CD14-positive monocyte (primary cell): ENCODE measurements around the gene XYLB. TPM values are rescaled to one million over a fixed set of nuclear protein-coding genes. Genes with fewer than 3 reads are reported as not detected.

Experiments used
- DNase-seq, 3 donors: peaks; one replicate each; pipeline ENCODE4 v3.0.0-alpha.2; 2011 to 2022
- H2AFZ ChIP-seq: 2 replicates; pipeline ENCODE4 v1.6.0; 2012; ENCODE audit warnings: mild to moderate bottlenecking, low read depth, low read length, inconsistent platforms; ENCODE audit not compliant: insufficient read depth, poor library complexity, severe bottlenecking
- H3K27ac ChIP-seq, 2 donors: 1 replicate in 1 of 2; 2 replicates in 1 of 2; pipeline ENCODE4 v1.5.1; 2012 to 2013; ENCODE audit warnings: low read length in 2 of 2, control low read depth in 1 of 2, inconsistent platforms in 1 of 2, low read depth in 1 of 2, mild to moderate bottlenecking in 1 of 2
- H3K27me3 ChIP-seq, 2 donors: one replicate each; pipeline versions ENCODE4 v1.6.0 to v1.6.1; 2011 to 2013; ENCODE audit warnings: low read length in 2 of 2; ENCODE audit not compliant: control insufficient read depth in 2 of 2, insufficient read depth in 2 of 2
- H3K36me3 ChIP-seq, 2 donors: replicated peaks in 1 of 2; 1 replicate in 1 of 2; 2 replicates in 1 of 2; pipeline versions ENCODE4 v1.5.1 to v1.6.1; 2012 to 2013; ENCODE audit warnings: low read length in 2 of 2, control low read depth in 1 of 2, inconsistent platforms in 1 of 2, mild to moderate bottlenecking in 1 of 2; ENCODE audit not compliant: insufficient read depth in 2 of 2, control insufficient read depth in 1 of 2
- H3K4me1 ChIP-seq, 2 donors: 1 replicate in 1 of 2; 2 replicates in 1 of 2; pipeline versions ENCODE4 v1.5.1 to v1.6.1; 2012 to 2013; ENCODE audit warnings: low read length in 2 of 2, control low read depth in 1 of 2, inconsistent platforms in 1 of 2, mild to moderate bottlenecking in 1 of 2, moderate library complexity in 1 of 2; ENCODE audit not compliant: insufficient read depth in 2 of 2, control insufficient read depth in 1 of 2
- H3K4me2 ChIP-seq: replicated peaks from 2 replicates; pipeline ENCODE3; 2012; ENCODE audit warnings: low read length, moderate library complexity, mild to moderate bottlenecking; ENCODE audit not compliant: poor library complexity, severe bottlenecking; ENCODE audit errors: extremely low read depth
- H3K4me3 ChIP-seq, 3 experiments: fragments of 200-600 bp in 1 of 3; sonication (generic) in 1 of 3; replicated peaks in 1 of 3; 1 replicate in 2 of 3; 2 replicates in 1 of 3; pipeline ENCODE4 v1.5.1; 2011 to 2013; ENCODE audit warnings: low read length in 3 of 3, mild to moderate bottlenecking in 3 of 3, control low read depth in 2 of 3, low read depth in 2 of 3, inconsistent platforms in 1 of 3, moderate library complexity in 1 of 3
- H3K79me2 ChIP-seq: 2 replicates; pipeline ENCODE4 v1.6.0; 2012; ENCODE audit warnings: mild to moderate bottlenecking, control low read depth, inconsistent platforms, low read length, moderate library complexity; ENCODE audit not compliant: insufficient read depth
- H3K9ac ChIP-seq: 2 replicates; pipeline ENCODE4 v1.6.0; 2017; ENCODE audit warnings: low read length, mild to moderate bottlenecking; ENCODE audit not compliant: insufficient read depth, poor library complexity, severe bottlenecking
- H3K9me3 ChIP-seq, 2 donors: replicated peaks in 1 of 2; 1 replicate in 1 of 2; 2 replicates in 1 of 2; pipeline versions ENCODE4 v1.5.1 to v1.6.1; 2012 to 2013; ENCODE audit warnings: low read length in 2 of 2, control low read depth in 1 of 2; ENCODE audit not compliant: control insufficient read depth in 1 of 2, insufficient read depth in 1 of 2
- H4K20me1 ChIP-seq: 2 replicates; pipeline ENCODE4 v1.6.0; 2012; ENCODE audit warnings: mild to moderate bottlenecking, low read length, control low read depth, moderate library complexity; ENCODE audit not compliant: insufficient read depth
- H3K27ac Mint-ChIP-seq, 7 donors: one replicate each; pipeline ENCODE4 v1.8.0; 2020; ENCODE audit warnings: mild to moderate bottlenecking in 7 of 7, mixed read lengths in 7 of 7, moderate library complexity in 6 of 7, inconsistent platforms in 2 of 7
- H3K27me3 Mint-ChIP-seq, 3 donors: one replicate each; pipeline ENCODE4 v1.8.0; 2021 to 2022; ENCODE audit warnings: low read depth in 3 of 3, mild to moderate bottlenecking in 3 of 3, mixed read lengths in 3 of 3, moderate library complexity in 3 of 3, inconsistent platforms in 1 of 3
- H3K36me3 Mint-ChIP-seq, 2 donors: one replicate each; pipeline ENCODE4 v1.8.0; 2020; ENCODE audit warnings: mixed read lengths in 2 of 2, inconsistent platforms in 1 of 2, mild to moderate bottlenecking in 1 of 2
- H3K4me1 Mint-ChIP-seq: one replicate; pipeline ENCODE4 v1.8.0; 2020; ENCODE audit warnings: mild to moderate bottlenecking, mixed read lengths
- H3K4me3 Mint-ChIP-seq, 2 donors: one replicate each; pipeline ENCODE4 v1.8.0; 2020; ENCODE audit warnings: mild to moderate bottlenecking in 2 of 2, mixed read lengths in 2 of 2, moderate library complexity in 1 of 2
- H3K9me3 Mint-ChIP-seq, 7 donors: one replicate each; pipeline ENCODE4 v1.8.0; 2020 to 2022; ENCODE audit warnings: mixed read lengths in 7 of 7, mild to moderate bottlenecking in 6 of 7, moderate library complexity in 6 of 7, inconsistent platforms in 2 of 7
- CTCF ChIP-seq: fragments of 200-600 bp; IDR thresholded peaks from one replicate; pipeline ENCODE4 v1.8.0; 2022; ENCODE audit warnings: antibody characterized with exemption, mild to moderate bottlenecking
- WGBS: methylation state at CpG from one replicate; pipeline ENCODE4 v1.1.5; 2013; ENCODE audit warnings: missing lambda C conversion rate; ENCODE audit not compliant: insufficient coverage; 5-methylcytosine and 5-hydroxymethylcytosine counted together
- intact Hi-C, 2 donors: fragments of 100-400 bp; cut with micrococcal nuclease; formaldehyde crosslinking; loops; one replicate each; pipeline versions ENCODE4 v1.15.0 to v1.15.1; 2023
- polyA plus RNA-seq, 3 donors: library from polyadenylated mRNA; depleted of rRNA in 1 of 3; unstranded in 2 of 3; stranded (reverse) in 1 of 3; fragments of 300-500 nt in 2 of 3; fragments of >200 nt in 1 of 3; fragmentation: Illumina TruSeq in 2 of 3; gene quantifications; 1 replicate in 2 of 3; 2 replicates in 1 of 3; pipeline ENCODE4 v1.2.3, GENCODE V29; 2012 to 2021

Gene XYLB
- polyA plus RNA-seq, 3 donors = 0.60 to 1.00 (median 0.74) TPM

- H3K4me3 ChIP-seq = no peak overlapping the region
- H3K4me2 ChIP-seq = no peak overlapping the region
- no peak for DNase-seq
- H3K4me3 Mint-ChIP-seq = no peak overlapping the region
- peaks cover 0 to 3% (median 0%) of the 10 kb centered on the region in 7 donors for H3K9me3 Mint-ChIP-seq
- H3K27ac ChIP-seq = no peak overlapping the region
- peaks cover 5% of the 10 kb centered on the region for H3K4me1 Mint-ChIP-seq
- H3K9ac ChIP-seq = no peak overlapping the region
- H3K27ac Mint-ChIP-seq = no peak overlapping the region
- no peaks in the 10 kb centered on the region for H3K27me3 ChIP-seq
- TF ChIP-seq CTCF = no peak
- H3K79me2 ChIP-seq = no peaks in the 10 kb centered on the region
- H4K20me1 ChIP-seq = no peaks in the 10 kb centered on the region
- H3K9me3 ChIP-seq = no peaks in the 10 kb centered on the region
- H3K4me1 ChIP-seq = no peaks in the 10 kb centered on the region
- no peak overlapping the region for H2AFZ ChIP-seq
- H3K27me3 Mint-ChIP-seq = peaks cover 0 to 3% (median 0%) of the 10 kb centered on the region in 3 donors
- intact Hi-C loops = no loop called here
- H3K36me3 ChIP-seq = peaks cover 0 to 36% of the 10 kb centered on the region in 2 donors
- H3K36me3 Mint-ChIP-seq = peaks cover 41 to 49% of the 10 kb centered on the region in 2 donors
- WGBS = 97% methylated on average over 4 of the region's 5 CpGs
Measured at GRCh38 chr3:38372214-38372601, 25.6 kb downstream of the XYLB start.

GRCh38 chr3:38374221-38374620 is 27.6 kb downstream of the XYLB start:
- H3K4me2 ChIP-seq = no peak overlapping the region
- no peak overlapping the region for H3K4me3 Mint-ChIP-seq
- H3K9me3 ChIP-seq = peaks cover 0 to under 1% of the 10 kb centered on the region in 2 donors
- H4K20me1 ChIP-seq = no peaks in the 10 kb centered on the region
- H3K36me3 Mint-ChIP-seq = peaks cover 49 to 59% of the 10 kb centered on the region in 2 donors
- intact Hi-C loops = no loop called here
- H3K4me3 ChIP-seq = no peak overlapping the region
- peak overlapping the region in 1 of 7 donors; percentile 56 for H3K27ac Mint-ChIP-seq
- peaks cover 0 to 2% (median under 1%) of the 10 kb centered on the region in 7 donors for H3K9me3 Mint-ChIP-seq
- peaks cover 0 to 5% (median 0%) of the 10 kb centered on the region in 3 donors for H3K27me3 Mint-ChIP-seq
- no peak for DNase-seq
- no peak overlapping the region for H3K27ac ChIP-seq
- peaks cover 5 to 53% of the 10 kb centered on the region in 2 donors for H3K36me3 ChIP-seq
- H3K27me3 ChIP-seq = no peaks in the 10 kb centered on the region
- H3K4me1 ChIP-seq = no peaks in the 10 kb centered on the region
- H3K79me2 ChIP-seq = no peaks in the 10 kb centered on the region
- peaks cover 5% of the 10 kb centered on the region for H3K4me1 Mint-ChIP-seq
- 33% methylated on average over 4 of the region's 9 CpGs for WGBS
- H2AFZ ChIP-seq = no peak overlapping the region
- TF ChIP-seq CTCF = no peak
- no peak overlapping the region for H3K9ac ChIP-seq
